GM21526 (cell line): ENCODE measurements around the gene UTP15.

Experiments
- ATAC-seq: cut with Tn5 transposase; IDR thresholded peaks from one replicate; pipeline ENCODE4 v1.9.1; 2021; ENCODE audit warnings: moderate library complexity; ENCODE audit not compliant: unreplicated experiment, low FRiP score

The UTP15 gene, protein sequence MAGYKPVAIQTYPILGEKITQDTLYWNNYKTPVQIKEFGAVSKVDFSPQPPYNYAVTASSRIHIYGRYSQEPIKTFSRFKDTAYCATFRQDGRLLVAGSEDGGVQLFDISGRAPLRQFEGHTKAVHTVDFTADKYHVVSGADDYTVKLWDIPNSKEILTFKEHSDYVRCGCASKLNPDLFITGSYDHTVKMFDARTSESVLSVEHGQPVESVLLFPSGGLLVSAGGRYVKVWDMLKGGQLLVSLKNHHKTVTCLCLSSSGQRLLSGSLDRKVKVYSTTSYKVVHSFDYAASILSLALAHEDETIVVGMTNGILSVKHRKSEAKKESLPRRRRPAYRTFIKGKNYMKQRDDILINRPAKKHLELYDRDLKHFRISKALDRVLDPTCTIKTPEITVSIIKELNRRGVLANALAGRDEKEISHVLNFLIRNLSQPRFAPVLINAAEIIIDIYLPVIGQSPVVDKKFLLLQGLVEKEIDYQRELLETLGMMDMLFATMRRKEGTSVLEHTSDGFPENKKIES

GRCh38 chr5:73565139-73565968 is at the start of gene UTP15, which contains the start of gene ANKRA2:
Gene UTP15, plus strand, starts transcription at chr5:73565743. Its CDS starts 1,602 bp downstream, at chr5:73567345.
Gene ANKRA2, minus strand, starts transcription at chr5:73565639. Its CDS starts 2,758 bp downstream, at chr5:73562881.
- ATAC-seq = peak; percentile 93

- peak; percentile 86 for ATAC-seq
These were observed 45.8 kb upstream of the UTP15 start for GRCh38 chr5:73519531-73520283.

DNA sequence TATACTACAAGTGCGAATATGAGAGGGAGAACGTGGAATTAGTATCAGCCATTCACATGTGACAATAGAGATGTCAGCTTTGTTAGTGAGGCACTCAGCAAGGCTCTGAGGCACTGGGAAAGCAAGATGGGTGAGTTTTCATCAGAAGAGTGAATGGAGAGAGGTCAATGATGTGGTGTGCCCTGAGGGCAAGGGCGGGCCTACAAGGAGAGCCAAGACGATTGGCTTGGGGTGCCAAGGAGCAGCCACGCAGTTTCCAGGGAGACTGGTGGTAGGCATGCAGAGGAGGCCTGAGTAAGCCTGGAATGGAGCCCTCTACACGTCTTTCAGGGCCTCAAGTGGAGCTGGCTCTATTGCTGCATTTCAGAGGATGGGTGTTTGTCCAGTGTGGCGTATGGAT is 42.6 kb upstream of the UTP15 start:
- ATAC-seq = no peak

DNA sequence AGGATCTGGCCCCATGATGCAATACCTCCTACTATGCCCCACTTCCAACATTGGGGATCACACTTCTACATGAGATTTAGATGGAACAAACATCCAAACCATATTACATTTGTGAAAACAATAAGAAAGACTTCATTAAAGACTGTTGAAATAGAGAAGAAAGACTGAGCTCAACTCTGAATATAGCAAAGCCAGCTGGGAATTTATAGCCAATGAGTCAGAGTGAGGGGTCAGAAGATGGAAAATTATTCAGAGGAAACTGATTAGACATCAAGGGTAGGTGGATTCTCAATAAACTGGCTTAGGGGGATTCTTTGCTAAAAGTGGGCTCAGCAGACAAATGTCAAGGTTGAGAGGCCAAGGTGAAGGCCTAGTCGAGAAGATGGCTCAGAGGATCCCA is 41.7 kb upstream of the UTP15 start:
- no peak for ATAC-seq

DNA sequence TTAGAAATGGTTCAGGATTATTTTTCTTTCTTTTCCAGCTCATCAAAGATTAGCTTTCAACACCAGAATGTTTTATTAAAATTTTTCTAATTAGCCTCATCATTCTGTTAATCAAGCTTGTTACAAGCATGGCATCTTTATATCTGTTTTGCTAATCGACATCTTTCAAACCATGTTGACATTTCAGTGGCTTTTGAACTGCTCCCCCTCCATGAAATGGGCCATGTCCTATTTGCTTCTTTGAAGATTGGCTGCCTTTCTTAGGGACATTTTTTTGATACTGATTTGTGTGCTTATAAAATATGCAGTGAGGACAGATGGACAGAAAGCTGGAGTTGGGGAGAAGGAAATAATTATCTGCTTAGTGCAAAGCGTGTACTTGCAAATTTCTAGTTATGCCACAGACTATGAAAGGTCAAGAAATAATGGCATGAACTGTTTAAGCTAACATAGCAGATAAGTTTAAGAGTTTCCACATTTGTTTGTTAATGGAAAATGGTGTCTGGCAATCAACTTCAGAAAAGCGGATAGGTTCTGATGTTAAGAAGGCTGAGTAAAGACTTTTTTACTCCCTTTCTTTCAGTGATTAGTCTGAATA is 39.8 kb upstream of the UTP15 start:
- ATAC-seq = no peak

- no peak for ATAC-seq
These were observed 37.3 kb upstream of the UTP15 start for GRCh38 chr5:73528248-73528647.

GRCh38 chr5:73529081-73529480 is 36.5 kb upstream of the UTP15 start:
- ATAC-seq = no peak

DNA sequence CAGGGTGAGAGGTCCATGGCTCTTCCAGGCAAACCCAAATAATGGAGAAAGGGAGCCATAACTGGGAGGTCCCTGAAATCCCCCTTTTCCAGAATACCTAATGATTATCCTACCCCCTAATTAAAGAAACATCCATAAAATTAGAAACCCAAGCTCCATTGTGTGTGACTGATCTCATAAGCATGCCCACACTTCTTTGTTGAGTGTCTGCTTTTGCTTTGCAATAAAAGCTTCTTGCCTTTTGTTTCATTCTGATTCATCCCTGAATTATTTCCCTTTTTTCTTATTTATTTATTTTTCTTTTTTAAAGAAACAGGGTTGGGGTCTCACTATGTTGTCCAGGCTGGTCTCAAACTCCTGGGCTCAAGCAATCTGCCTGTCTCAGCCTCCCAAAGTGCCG is 34.2 kb upstream of the UTP15 start:
- ATAC-seq = no peak

GRCh38 chr5:73532195-73532594 is 33.3 kb upstream of the UTP15 start:
- no peak for ATAC-seq

GRCh38 chr5:73534011-73534644 is 31.4 kb upstream of the UTP15 start:
- ATAC-seq = no peak

- ATAC-seq = no peak
These were observed 30.6 kb upstream of the UTP15 start for GRCh38 chr5:73534971-73535370.

GRCh38 chr5:73539730-73540129 is 25.8 kb upstream of the UTP15 start:
- no peak for ATAC-seq

DNA sequence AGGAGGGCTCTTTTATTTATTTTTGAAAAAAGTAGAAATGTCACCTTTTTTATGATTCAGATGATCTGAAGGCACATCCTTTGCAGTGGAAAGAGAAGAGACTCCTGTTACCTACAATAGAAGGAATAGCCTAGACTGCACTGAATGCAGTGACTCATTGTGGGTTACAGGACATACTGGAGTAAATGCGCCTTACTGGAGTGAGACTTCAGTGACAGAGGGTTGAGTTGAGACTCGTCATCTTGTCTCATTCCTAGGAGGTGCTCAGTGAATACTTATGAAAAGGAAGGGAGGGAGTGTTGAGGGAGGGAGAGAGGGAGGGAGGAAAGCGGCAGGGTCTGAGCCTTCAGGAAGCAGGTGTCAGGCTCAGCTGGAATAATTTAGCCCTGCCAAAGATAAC is 25.4 kb upstream of the UTP15 start:
- no peak for ATAC-seq

DNA sequence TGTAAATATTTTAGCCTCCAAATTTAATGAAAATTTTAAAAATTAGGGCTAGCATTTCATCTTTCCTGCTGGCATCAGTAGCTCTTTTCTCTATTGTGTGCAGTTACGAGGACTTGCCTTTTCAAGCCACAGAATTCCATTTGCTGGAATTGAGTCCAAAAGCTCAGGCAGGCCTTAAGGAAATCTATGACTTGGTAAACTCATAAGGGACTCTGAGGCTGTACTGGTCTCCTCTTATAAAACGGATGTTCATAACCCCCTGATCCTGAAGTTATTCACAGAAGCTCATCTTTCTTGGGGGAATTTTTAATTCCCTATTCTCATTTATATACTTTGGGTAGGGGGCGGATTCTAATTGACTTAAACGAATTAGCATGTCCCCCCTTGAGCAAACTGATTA is 23.5 kb upstream of the UTP15 start:
- ATAC-seq = no peak

DNA sequence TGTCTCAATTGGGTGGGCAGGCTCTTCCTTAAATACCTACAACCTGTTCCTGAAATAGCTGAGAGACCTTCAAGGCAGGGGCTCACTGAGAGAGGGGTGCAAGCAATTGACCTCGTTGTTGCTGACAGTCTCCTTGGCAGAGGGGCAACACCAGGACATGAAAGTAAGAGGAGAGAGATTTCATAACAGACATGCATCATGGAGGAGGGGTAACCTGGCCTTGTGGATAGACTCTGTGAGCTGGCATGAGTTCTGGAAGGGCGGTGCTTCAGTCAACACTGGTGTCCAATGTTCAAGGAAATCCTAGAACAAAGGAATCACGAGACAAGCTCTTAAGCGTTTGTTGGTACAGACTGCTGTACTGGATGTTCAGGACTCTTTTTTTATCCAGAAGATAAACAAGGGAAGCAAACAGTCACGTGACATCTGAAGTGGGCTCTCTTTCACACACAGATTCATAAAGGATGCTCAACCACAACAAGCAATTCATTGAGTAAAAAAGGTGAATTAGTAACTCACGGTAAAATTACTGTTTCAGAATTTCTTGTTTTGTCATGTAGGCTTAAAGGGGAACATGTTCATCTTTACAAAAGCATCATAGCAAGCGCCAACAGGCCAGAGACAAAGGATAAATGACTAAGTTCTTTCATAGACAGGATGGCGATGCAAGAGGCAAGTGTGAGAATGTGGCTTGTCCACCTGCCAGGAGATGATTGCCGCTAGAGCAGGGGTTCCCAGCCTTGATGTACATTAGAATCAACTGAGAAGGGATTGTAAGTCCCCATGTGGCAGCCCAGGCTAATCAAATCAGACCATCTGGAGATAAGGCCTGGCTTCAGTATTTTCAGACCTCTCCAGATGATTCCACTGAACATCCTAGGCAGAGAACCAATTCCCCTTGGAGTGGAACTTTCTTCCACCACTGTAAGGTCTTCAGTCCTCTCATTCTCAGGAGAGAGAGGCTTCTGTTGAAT is 20.8 kb upstream of the UTP15 start:
- no peak for ATAC-seq

GRCh38 chr5:73545403-73545779 is 20.2 kb upstream of the UTP15 start:
- ATAC-seq = no peak

DNA sequence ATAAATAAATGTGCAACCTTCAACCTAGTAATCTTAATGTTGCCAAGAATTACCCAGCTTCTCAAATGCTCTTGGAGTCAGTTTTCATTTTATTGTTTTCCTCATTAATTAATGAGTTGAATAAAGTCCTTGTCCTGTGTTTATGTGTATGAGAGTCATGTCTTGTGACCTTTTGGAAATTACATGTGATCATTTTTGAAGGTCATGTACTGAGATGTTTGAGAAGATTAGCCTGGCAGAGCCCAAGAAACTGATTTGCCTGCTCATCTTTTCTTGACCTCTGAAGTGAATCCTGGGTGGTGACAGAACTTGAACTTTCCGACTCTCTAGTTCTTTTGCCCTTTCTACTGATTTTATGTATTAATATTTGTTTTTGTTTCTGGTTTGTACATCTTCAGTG is 15.5 kb upstream of the UTP15 start:
- ATAC-seq = no peak

GRCh38 chr5:73552642-73553041 is 12.9 kb upstream of the UTP15 start:
- ATAC-seq = no peak

DNA sequence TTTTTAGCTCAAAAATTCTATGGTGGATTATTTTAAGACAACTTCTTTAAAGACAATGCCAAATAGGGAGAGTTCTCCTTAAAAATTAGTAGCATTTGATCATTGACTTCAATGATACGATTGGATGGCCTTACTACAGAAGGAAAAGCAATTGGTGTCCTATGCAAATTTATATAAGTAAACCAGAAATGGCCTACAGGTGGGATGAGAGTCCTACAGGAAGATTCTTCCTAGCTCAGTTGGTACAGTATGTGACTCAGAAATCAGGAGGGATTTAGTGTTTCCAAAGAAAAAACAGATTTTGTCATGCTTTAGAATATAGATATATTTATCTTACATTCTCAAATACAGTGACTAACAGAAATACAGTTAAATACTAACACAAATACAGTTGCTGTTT is 6.6 kb upstream of the UTP15 start:
- no peak for ATAC-seq
